ENCODE measurements around the gene MACF1. TPM values are rescaled to one million over a fixed set of nuclear protein-coding genes. Genes with fewer than 3 reads are reported as not detected.

The MACF1 gene
- total RNA-seq, 1 experiment from 2014 or later, result 104 TPM

- Mint-ChIP-seq H3K4me1 (ENCODE audit: low read depth, unreplicated experiment) (peaks cover 28% of the 10 kb centered on the region), H3K9me3 (ENCODE audit: unreplicated experiment) (no peaks in the 10 kb centered on the region), H3K4me3 (ENCODE audit: unreplicated experiment) (no peak overlapping the region), H3K27me3 (ENCODE audit: insufficient read depth, unreplicated experiment) (no peaks in the 10 kb centered on the region), H3K36me3 (ENCODE audit: insufficient read depth, unreplicated experiment) (no peaks in the 10 kb centered on the region), H3K27ac (ENCODE audit: unreplicated experiment) (no peak overlapping the region)
- Histone ChIP-seq H3K27me3 (replicated peaks; ENCODE audit: control insufficient read depth, insufficient read depth, low read length) (no peaks in the 10 kb centered on the region), H3K36me3 (ENCODE audit: control insufficient read depth, insufficient read depth, low read length) (no peaks in the 10 kb centered on the region), H3K9me3 (no peaks in the 10 kb centered on the region), H3K4me3 (ENCODE audit: low read depth, low read length) (no peak overlapping the region), H3K4me1 (peaks cover 9% of the 10 kb centered on the region; the same call in 1 of the 2 replicates)
- DNase-seq, result no peak
- no TSS peak for BruUV-seq (replicated peaks)
- no peak for TF ChIP-seq CTCF (IDR thresholded peaks at IDR 0.05; ENCODE audit: insufficient read depth in 1 of 2, low read depth in 1 of 2, low read length in 1 of 2, severe bottlenecking in 1 of 2, unreplicated experiment in 1 of 2)
- intact Hi-C loops (cut with micrococcal nuclease; ENCODE audit: unreplicated experiment), result no loop called here
- ChIA-PET CTCF (interaction anchor here (0.6 kb wide), 1 partner anchor 183 kb away, joined by 4 read pairs; no protein-coding TSS in a partner anchor), POLR2A (no interaction called here)
Observed at GRCh38 chr1:39195166-39196111, 9.1 kb upstream of the MACF1 start.

GRCh38 chr1:39196244-39197215, 8.0 kb upstream of the MACF1 start:
- H3K4me3 Mint-ChIP-seq (ENCODE audit: unreplicated experiment), result no peak overlapping the region
- Histone ChIP-seq H3K4me3 (ENCODE audit: low read depth, low read length) (no peak overlapping the region), H3K4me1 (peaks cover 6% of the 10 kb centered on the region; the same call in 1 of the 2 replicates), H3K9me3 (no peaks in the 10 kb centered on the region), H3K27me3 (replicated peaks; ENCODE audit: control insufficient read depth, insufficient read depth, low read length) (no peaks in the 10 kb centered on the region), H3K36me3 (ENCODE audit: control insufficient read depth, insufficient read depth, low read length) (no peaks in the 10 kb centered on the region)
- no peak for DNase-seq
- ChIA-PET CTCF (no interaction called here), POLR2A (no interaction called here)
- no peaks in the 10 kb centered on the region for H3K9me3 Mint-ChIP-seq (ENCODE audit: unreplicated experiment)
- no peak overlapping the region for H3K27ac Mint-ChIP-seq (ENCODE audit: unreplicated experiment)
- peaks cover 23% of the 10 kb centered on the region for H3K4me1 Mint-ChIP-seq (ENCODE audit: low read depth, unreplicated experiment)
- no peaks in the 10 kb centered on the region for H3K27me3 Mint-ChIP-seq (ENCODE audit: insufficient read depth, unreplicated experiment)
- no TSS peak for BruUV-seq (replicated peaks)
- peaks cover 2% of the 10 kb centered on the region for H3K36me3 Mint-ChIP-seq (ENCODE audit: insufficient read depth, unreplicated experiment)
- intact Hi-C loops (cut with micrococcal nuclease; ENCODE audit: unreplicated experiment), result no loop called here
- TF ChIP-seq CTCF (IDR thresholded peaks at IDR 0.05; ENCODE audit: insufficient read depth in 1 of 2, low read depth in 1 of 2, low read length in 1 of 2, severe bottlenecking in 1 of 2, unreplicated experiment in 1 of 2), result no peak

GRCh38 chr1:39199593-39199992, 4.9 kb upstream of the MACF1 start:
- CTCF ChIA-PET, result interaction anchor here (1.0 kb wide), 1 partner anchor 8 kb away, joined by 3 read pairs; no protein-coding TSS in a partner anchor
- no peaks in the 10 kb centered on the region for H3K9me3 Mint-ChIP-seq (ENCODE audit: unreplicated experiment)
- POLR2A ChIA-PET, result no interaction called here
- intact Hi-C loops (cut with micrococcal nuclease; ENCODE audit: unreplicated experiment), result no loop called here
- H3K4me1 ChIP-seq, result peaks cover 5% of the 10 kb centered on the region; the same call in 1 of the 2 replicates
- DNase-seq, result no peak
- H3K4me3 ChIP-seq (ENCODE audit: low read depth, low read length), result no peak overlapping the region
- TF ChIP-seq CTCF (IDR thresholded peaks at IDR 0.05; ENCODE audit: insufficient read depth in 1 of 2, low read depth in 1 of 2, low read length in 1 of 2, severe bottlenecking in 1 of 2, unreplicated experiment in 1 of 2), result no peak
- peaks cover 31% of the 10 kb centered on the region for H3K4me1 Mint-ChIP-seq (ENCODE audit: low read depth, unreplicated experiment)
- no peaks in the 10 kb centered on the region for H3K9me3 ChIP-seq
- no peak overlapping the region for H3K4me3 Mint-ChIP-seq (ENCODE audit: unreplicated experiment)
- no peaks in the 10 kb centered on the region for H3K27me3 ChIP-seq (replicated peaks; ENCODE audit: control insufficient read depth, insufficient read depth, low read length)
- BruUV-seq (replicated peaks), result no TSS peak
- no peaks in the 10 kb centered on the region for H3K27me3 Mint-ChIP-seq (ENCODE audit: insufficient read depth, unreplicated experiment)
- peaks cover 6% of the 10 kb centered on the region for H3K36me3 Mint-ChIP-seq (ENCODE audit: insufficient read depth, unreplicated experiment)
- no peak overlapping the region for H3K27ac Mint-ChIP-seq (ENCODE audit: unreplicated experiment)
- H3K36me3 ChIP-seq (ENCODE audit: control insufficient read depth, insufficient read depth, low read length), result no peaks in the 10 kb centered on the region

Measured in Caco-2 (cell line).